Activated CD4-positive, alpha-beta T cell treated with anti-CD3 and anti-CD28 coated beads, Interleukin-2, amount 50 U/mL, for 4 hours (primary cell): Measurements from ENCODE around the gene P2RY6.
"Not testable (repeated sequence)": the region's sequence is repeated elsewhere in the genome, so short reads cannot be mapped to it uniquely, and the experiment has no call there.

Source experiments
- DNase-seq, 2 experiments: peaks; one replicate each; pipeline ENCODE4 v3.0.0-alpha.2; 2020

P2RY6 gene

GRCh38 chr11:73262851-73263495 is 9.2 kb upstream of the P2RY6 start:
- DNase-seq = no peak

GRCh38 chr11:73263640-73264039 is 8.5 kb upstream of the P2RY6 start:
- DNase-seq = no peak

DNA sequence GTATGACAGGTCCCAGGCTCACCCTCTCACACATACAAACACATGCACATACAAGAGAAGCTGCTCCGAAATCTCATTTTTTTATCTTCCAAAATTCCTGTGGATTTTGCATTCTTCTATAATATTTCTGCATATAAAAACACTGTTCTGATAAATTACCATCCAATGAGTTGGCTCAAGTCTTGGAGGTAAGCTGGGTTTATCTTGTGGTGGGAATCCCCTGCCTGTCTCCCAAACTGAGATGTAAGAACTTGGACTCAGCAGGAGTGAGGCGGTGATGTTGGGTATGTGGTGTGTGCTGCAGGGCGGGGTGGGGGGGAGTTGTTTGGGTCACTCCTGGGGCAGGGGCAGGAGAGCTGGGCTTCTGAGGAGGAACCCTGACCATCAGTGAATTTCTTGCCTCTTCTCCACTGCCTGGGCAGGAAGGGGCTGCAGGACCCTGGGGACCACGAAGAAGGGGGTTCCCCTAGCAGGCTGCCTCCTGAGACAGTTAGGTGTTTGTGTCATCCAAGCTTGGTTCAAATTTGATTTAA is 6.8 kb upstream of the P2RY6 start:
- DNase-seq = no peak

DNA sequence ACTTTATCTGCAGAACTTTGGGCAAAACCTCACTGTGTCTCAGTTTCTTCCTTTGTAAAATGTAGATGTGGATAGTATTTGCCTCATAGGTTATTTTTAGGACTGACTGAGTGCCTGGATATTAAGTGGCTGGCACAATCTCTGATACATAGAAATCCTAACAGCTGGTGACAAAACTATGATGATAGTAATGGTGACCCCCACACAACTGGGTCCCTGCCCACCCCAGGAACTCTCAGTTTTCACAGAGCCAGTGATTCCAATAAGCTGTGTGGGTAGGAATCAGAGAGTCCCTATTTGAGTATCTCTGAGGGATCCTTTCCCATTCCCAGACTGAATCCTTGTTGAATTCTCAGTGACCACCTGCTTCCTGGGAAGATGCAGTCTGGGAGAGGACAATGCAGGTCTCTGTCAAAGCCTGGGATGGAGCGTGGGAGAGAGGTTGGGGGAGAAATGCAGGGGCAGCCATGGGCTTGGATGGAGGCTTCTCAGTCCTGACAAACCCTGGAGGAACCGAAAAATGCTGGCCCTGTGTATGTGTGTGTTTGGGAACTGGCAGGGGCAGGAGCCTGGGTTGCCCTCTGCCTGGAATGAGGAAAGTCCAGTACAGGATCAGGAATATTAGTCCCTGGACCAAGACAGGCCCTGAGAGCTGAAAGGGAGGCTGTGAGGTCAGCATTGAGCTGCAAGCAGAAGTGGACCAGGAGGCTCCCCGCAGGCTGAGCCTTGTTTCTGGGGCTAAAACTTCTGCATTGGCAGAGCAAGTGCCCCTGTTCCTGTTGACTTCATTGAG is 6.1 kb upstream of the P2RY6 start:
- no peak for DNase-seq

GRCh38 chr11:73266646-73267020 is 5.5 kb upstream of the P2RY6 start:
- DNase-seq = no peak

- DNase-seq = no peak
Observed at GRCh38 chr11:73267122-73267846, 4.9 kb upstream of the P2RY6 start.

DNA sequence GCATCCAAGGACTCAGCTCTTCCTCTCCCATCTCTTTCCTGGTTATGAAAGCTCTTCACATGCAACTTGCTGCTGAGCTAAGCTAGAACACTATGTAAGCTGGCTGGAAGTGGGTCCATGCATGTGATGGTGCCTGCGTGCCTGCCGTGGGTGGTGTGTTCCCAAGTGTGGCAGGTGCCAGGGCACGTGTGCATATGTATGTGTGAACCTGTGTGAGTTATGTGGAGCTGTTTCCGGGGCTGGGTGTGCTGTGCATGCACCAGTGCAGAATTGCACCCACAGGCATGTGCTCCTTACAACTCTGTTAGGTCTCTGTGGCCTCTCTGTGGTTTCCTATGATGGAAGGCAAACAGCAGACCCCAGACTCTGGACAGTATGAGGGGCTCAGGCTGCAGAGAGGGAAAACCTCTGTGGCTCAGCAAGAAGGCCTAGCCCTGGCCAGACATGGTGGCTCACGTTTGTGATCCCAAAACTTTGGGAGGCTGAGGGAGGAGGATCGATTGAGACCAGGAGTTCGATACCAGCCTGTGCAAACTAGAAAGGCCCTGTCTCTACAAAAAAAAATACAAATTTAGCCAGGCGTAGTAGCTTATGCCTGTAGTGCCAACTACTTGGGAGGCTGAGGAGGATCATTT is 4.1 kb upstream of the P2RY6 start:
- no peak for DNase-seq

- DNase-seq = no peak
Observed at GRCh38 chr11:73268671-73269271, 3.4 kb upstream of the P2RY6 start.

DNA sequence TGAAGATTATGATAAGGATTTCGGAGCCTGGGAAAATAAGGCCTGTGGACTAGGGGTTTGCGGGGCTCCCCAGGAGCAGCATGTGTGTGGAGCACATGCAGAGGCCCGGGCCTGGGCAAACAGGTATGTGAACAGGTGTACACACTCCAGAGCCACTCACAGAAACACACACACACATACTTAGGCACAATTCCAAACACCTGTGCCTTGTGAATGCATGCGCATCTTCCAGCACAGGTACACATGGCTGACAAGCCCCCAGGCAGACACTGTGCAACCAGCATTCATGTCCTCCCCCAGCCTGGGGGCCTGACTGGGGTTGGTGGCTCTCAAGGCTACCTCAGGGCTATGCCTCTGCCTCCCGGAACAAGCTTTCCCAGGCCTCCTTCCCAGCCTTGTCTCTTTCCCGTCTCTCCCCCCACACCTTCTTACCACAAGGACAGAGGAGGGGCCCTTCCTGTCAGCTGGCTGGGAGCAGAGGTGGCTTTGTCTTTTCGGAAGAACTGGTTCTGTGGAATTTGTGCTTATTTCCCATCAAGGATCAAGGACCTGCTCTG is 2.6 kb upstream of the P2RY6 start:
- DNase-seq = no peak

- no peak for DNase-seq
Observed at GRCh38 chr11:73270016-73270854, 1.9 kb upstream of the P2RY6 start.

DNA sequence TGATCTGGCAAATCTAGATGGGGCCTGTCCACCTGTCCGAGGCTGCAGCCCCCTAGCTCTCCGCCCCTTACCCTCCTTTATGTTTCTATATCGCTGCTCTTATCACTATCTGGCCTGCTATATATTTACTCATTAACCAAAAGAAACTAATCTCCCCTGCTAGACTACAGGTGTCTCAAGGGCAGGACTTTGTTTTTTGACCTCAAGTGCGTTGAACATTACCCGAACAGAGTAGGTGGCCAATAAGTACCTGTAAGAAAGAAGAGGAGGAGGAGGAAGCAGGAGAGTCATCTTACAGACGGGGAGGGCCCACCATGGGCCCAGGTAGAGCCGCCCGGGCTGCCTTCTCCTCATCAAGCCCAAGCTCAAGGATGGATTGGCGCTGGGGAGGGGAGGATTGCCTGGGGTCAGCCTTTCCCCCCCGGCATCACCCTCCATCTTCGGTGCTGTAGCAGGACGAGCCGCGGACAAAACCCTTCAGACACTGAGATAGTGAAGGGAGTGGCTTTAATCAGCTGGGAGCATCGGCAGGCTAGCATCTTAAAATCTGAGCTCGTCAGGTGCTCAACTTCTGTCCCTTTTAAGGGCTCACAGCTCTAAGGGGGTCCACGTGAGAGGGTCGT is 1.2 kb upstream of the P2RY6 start:
- DNase-seq = no peak

GRCh38 chr11:73271478-73271865 is 666 bp upstream of the P2RY6 start:
- not testable (repeated sequence) for DNase-seq

DNA sequence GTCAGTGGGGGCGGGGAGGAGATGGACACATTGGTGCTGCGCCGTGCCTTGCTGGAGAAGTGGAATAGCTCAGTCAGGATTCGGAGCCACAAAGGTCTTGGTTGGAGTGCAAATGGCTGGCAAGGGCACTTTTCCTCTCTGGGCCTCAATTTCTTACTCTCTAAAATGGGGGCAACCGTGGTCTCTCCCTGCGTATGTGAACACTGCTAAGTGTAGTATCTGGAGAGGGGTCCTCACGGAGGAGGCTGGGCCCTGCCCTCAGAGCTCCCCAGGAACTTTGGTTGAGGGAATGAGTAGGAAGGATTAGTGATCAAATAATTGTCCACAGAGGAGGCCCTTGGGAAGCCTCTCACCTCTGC is 521 bp downstream of the P2RY6 start:
- DNase-seq = no peak

DNA sequence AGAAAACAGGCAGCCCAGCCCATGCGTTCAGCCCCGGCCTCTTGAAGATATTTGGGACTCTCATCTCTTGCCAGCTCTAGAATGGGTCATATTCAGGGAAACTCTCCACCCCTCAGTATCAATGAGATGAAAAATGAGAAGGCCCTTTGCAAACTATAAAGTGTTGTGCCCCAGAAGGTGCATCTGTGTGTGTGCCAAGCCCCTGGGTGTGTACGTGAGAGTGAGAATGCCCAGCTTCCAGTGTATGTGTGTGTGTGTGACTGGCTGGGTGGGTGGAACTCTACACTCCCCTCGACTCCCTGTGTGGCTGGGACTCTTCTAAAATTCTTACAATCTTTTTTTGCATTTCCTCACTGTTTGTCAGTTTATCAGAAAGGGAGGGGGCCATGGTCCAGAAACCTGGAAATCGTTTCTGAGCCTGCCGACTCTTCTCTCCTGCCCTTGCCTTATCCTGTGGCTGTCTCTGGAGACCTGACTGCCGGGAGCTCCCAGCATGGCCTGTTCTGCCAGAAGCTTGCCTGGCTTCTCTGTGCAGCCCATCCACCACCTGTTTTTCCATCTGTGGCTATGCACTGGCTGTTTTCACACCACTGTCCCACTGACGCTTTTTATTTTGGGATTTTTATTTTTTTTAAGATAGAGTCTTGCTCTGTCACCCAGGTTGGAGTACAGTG is 1.2 kb downstream of the P2RY6 start:
- DNase-seq = no peak

DNA sequence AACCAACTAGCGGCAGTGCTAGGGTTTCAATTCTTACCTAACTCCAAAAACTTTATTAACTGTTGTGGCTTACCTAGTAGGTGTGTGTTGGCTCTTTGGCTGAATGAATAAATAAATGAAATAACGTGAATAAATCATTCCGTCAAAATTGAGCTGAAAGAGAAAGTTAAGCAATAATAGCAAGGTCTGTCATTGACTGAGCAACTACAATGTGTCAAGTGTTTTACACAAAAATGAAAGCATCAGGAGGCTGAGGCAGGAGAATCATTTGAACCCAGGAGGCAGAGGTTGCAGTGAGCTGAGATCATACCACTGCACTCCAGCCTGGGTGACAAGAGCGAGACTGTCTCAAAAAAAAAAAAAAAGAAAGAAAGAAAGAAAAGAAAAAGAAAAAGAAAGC is 2.1 kb downstream of the P2RY6 start:
- not testable (repeated sequence) for DNase-seq

GRCh38 chr11:73274722-73275380 is 2.7 kb downstream of the P2RY6 start:
- no peak for DNase-seq

- DNase-seq = no peak
Observed at GRCh38 chr11:73275381-73275750, 3.2 kb downstream of the P2RY6 start.

GRCh38 chr11:73277467-73277866 is 5.3 kb downstream of the P2RY6 start:
- DNase-seq = no peak

DNA sequence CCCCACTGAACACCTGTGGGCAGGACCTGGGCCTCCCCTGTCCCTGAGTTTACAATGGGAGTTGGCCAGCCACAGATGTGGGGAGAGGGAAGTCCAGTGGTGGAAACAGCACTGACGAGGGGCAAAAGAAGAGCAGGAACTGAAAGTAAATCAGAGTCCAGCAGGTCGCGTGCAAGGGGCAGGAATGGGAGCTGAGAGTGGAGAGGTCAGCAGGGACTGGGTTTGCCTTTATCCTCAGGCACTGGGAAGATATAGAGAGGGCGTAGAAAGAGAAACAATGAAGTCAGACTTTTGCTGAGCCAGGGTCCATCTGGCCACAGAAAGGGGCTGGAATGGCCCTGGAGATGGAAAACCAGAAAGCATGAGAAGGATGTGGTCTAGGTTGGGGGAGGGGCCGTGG is 8.5 kb downstream of the P2RY6 start:
- DNase-seq = no peak

DNA sequence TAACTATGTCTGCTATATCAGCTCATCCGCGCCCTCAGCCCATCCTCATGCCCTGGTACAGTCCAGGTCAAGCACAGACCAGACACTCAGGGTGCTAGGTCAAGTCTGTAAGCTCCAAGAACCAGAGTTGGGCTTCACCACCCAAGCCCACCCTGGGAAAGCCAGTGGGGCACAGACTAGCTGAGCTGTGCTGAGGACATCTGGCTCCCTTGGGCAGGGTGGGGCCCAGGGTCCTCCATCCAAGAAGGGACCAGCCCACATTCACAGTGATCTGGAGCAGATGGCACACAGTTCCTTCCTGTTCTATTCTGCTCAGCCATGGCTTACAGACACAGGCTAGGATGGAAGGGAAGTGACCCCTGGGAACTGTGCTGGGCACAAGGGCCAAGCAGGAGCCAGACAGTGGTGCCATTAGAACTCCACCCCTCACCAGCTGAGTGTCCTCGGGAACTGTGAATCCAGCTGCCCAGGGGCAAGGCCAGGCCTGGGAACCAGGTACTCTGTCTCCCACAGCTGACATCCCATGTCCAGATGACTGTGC is 9.1 kb downstream of the P2RY6 start:
- no peak for DNase-seq
